NCI-H2227 (cell line): ENCODE data around the gene SLX4IP.

Experiments used
- DNase-seq: peaks from one replicate; lab custom pipeline; 2025; ENCODE audit not compliant: unreplicated experiment; lab: John Stamatoyannopoulos, UW

Gene SLX4IP

GRCh38 chr20:10519361-10520046, 84.4 kb downstream of the SLX4IP start:
- no peak for DNase-seq

- no peak for DNase-seq
Observed at GRCh38 chr20:10520528-10520927, 85.4 kb downstream of the SLX4IP start.

GRCh38 chr20:10521068-10521831, 86.1 kb downstream of the SLX4IP start:
- no peak for DNase-seq

DNA sequence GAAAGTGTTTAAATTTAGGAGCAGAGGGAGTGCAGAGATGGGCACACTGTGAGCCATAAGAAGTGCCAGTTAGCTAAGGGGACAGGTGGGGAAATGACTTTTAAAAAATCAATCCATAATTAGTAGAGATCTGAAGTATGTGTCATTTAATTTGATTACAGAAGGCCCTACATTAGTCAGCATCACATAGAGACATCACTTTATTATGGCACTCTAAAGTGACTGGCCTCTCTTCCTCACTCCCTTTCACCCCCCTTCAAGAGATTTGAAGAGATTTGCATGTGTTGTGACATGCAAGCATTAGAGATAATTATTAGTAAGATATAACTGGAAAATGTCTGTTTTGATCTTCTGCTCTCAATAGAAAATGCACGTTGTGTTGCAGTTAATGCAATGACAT, 86.7 kb downstream of the SLX4IP start:
- no peak for DNase-seq

- no peak for DNase-seq
Observed at GRCh38 chr20:10522328-10522727, 87.2 kb downstream of the SLX4IP start.

- DNase-seq: no peak
Observed at GRCh38 chr20:10523443-10523842, 88.3 kb downstream of the SLX4IP start.

- DNase-seq: peak; percentile 68
Observed at GRCh38 chr20:10524034-10524476, 89.0 kb downstream of the SLX4IP start.

DNA sequence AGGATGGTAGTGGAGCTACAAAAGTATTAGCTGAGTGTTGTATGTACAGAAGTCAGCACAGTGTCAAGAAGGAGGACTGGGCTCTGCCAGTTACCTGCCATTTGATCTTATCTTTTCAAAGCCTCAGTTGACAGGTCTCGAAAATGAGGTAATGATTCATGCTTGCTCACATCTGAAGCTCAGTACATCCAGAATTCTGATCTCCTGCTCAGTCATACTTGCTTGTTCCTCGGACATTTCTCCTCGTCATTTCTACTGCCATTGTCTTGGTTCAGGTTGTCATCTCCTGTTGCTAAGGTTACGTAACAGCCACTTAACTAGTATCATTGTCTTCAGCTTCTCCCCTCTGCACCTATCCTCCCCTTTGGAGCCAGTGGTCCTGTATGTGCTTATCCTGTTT, 89.5 kb downstream of the SLX4IP start:
- peak; percentile 58 for DNase-seq

DNA sequence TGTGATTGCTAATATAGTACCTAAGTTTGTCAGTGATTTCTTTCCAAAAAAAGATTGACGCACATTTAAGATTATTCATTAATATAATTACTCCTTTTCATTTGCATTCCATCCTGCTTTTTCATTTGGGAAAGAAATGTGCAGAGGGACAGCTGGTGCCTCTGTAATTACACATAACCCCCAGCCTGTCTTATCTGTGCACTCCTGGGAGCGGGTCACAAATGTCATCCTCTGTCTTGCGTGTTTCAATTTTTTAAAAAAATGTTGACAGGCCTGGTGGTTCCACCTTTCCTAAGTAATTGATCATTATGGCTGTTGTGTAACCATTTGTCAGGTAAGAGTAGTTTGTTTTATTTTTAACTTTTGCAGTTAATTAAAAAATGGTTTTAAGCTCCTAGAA, 92.7 kb downstream of the SLX4IP start:
- DNase-seq: no peak

DNA sequence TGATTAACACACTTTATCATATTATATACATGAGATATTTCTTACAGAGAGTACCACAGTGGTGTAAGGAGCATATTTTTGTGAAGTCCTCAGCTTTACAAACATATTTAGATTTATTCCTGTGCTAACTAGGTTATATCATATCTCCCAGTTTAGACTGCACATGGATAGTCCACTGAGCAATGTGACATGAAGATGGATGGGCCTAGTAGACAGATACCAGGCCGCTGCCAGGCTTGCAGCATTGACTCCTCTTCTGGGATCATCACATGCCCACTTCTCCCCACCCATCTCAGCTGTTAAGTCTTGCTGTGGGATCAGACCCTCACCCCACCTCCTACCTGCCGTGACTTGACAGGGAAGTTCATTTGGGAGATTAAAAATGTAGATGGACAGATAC, 95.8 kb downstream of the SLX4IP start:
- no peak for DNase-seq

GRCh38 chr20:10531848-10532247, 96.7 kb downstream of the SLX4IP start:
- no peak for DNase-seq

DNA sequence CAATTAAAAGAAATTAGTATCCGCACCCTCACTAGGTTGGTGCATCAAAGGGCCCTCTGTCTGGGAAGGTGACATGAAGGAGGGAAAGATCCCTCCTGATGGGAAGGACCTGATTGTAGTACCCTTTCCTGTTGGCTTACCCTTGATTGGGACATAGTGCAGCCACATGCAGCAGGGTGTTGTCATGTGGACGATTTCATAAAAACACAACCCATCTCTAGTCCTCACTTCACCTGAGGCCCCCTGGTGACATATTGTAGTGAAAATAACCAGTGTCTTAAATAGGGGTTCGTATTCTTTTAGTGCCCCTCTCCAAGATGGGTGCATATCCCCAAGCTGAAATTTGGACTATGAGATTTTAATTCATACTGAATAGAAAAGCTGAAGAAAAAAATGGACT, 97.3 kb downstream of the SLX4IP start:
- no peak for DNase-seq

DNA sequence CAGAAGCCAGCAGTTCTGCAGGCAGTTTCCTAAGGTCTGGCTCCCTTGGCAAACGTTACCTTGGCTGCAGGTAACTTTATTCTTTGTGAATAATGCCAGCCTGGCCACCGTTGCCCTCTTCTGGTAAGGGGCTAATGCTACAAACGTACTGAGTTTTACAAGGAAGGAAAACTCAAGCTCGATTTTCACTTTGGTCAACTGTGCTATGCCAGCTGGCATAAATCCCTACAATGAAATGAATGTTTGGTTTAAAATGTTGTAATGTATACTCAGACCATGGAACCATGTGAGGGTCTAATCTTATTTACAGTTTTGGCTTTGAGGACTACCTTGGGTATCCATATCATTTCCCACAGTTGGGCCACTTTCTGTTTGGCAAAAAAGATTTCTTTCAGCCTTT, 101.4 kb downstream of the SLX4IP start:
- no peak for DNase-seq

DNA sequence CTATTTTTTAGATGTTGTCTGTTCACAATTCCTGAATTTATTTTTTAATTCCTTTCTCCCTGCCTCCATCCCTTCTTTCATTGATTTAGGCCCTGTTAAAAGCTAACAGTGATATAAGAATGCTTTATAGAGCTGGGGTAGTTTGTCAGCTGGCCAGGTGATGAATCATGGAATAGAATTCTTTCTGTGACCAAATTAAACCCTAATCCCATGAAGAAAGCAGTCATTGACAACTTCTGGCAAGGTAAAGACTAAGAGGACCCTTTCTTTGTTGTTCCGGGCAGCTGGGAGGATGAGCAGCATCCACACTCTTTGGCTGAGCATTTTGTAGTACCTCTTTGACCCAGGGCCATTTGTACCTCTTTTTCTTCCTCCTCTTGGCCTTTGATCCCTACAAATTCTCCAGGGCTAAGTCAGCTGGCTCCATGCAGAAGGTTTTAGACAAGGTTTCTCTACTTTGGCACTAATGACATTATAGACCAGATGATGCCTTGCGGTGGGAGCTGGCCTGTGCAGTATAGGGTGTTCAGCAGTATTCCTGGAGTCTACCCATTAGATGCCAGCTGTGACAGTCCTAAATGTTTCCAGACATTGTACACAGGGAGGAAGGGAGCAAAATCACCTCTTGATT, 102.9 kb downstream of the SLX4IP start:
- DNase-seq: no peak

DNA sequence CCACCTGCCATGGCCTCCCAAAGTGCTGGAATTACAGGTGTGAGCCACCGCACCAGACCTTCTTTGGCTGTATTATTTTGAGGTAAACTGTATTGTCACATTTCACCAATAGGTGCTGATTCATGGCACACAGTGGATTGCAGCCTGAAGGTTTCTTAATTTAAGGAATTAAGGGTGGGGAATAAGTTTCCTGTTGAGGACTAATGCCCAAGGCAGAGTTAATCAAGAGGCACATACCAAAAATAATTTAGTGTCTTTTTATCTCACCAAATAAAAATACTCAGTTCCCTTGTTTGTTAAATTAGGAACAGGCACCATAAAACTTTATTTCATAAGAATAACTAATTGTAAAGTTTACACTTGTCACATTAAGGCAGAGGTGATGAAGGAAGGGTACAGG, 103.7 kb downstream of the SLX4IP start:
- no peak for DNase-seq

- DNase-seq: no peak
Observed at GRCh38 chr20:10539818-10540553, 104.9 kb downstream of the SLX4IP start.

DNA sequence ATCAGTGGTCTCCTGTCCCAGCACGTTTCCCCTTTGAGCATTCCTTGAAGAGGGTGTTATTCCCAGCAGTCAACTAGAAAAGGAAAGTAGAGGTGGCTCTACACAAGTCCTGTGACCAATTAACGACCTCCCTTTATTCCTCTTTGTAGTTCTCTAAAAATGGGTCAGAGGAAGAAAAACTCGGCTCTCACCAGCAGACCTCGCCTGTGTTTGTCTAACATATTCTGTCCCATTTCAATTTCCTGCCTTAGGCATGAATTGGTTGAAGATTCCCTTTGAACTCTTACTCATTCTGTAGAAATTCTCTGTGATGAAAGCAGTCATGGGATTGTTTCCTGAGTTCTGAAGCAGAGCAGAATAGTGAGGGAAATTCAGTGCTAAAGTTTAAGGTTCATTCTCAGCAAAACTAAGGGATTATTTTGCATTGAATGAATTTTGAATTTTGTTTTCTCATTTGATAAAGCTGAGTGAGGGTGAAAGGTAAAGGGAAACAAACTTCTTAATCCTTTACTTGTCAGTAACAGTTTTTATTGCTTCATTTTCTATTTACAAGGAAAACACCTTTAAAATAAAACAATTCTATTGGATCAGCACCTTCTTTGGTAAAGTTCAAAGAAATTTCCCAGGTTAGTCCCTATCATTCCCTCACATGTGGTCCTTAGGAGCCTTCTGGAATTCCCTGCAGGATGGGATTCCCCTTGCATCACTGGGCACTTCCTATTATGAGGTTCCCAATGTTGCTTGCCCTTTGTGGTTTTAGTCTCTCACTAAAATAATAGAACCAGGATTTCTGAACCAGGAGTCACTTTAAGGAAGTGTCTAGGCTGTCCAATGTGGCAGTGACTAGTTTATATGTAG, 105.8 kb downstream of the SLX4IP start:
- DNase-seq: no peak

GRCh38 chr20:10541668-10542411, 106.7 kb downstream of the SLX4IP start:
- DNase-seq: no peak

- no peak for DNase-seq
Observed at GRCh38 chr20:10542442-10542841, 107.3 kb downstream of the SLX4IP start.

DNA sequence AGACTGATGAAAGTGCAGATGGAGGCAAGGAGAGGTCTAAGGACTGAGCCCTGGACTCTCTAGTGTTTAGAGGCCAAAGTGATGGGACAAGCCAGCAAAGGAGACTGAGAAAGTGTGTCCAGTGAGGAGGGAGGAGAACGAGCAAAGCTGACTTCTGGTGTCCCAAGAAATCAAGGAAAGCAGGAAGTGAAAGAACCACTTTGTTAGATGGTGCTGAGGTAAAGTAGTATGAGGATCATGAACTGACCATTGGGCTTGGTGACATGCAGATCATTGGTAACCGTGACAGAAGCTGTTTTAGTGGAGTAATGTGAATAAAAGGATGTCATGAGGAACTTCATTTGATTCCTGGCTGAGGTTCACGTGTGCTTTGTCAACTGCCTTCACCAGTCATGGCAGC, 108.4 kb downstream of the SLX4IP start:
- no peak for DNase-seq
